ENCODE measurements around the gene C10orf71. TPM values are rescaled to one million over a fixed set of nuclear protein-coding genes. Genes with fewer than 3 reads are reported as not detected.

Gene C10orf71
- total RNA-seq, 1 experiment from 2014 or later, result not detected

- Histone ChIP-seq H3K4me3 (ENCODE audit: low read depth, low read length, poor library complexity, severe bottlenecking) (no peak overlapping the region), H3K27me3 (replicated peaks; ENCODE audit: insufficient read depth, low read depth, low read length, poor library complexity) (peaks cover 4% of the 10 kb centered on the region), H3K36me3 (ENCODE audit: insufficient read depth, low read length, poor library complexity, severe bottlenecking) (no peaks in the 10 kb centered on the region), H3K9me3 (ENCODE audit: low read depth, low read length, poor library complexity, severe bottlenecking) (no peaks in the 10 kb centered on the region), H3K27ac (ENCODE audit: low read depth, low read length, poor library complexity, severe bottlenecking) (no peak overlapping the region), H3K4me1 (ENCODE audit: insufficient read depth, low read length, poor library complexity, severe bottlenecking) (no peaks in the 10 kb centered on the region)
- ChIA-PET POLR2A (ENCODE audit: low non-redundant PET) (no interaction called here), CTCF (no interaction called here)
- peak; percentile 7 for DNase-seq (ENCODE audit: low spot score)
- BruUV-seq (replicated peaks), result no TSS peak
- TF ChIP-seq EZH2 (IDR thresholded peaks at IDR 0.05; ENCODE audit: borderline replicate concordance, low read depth, low read length, poor library complexity, severe bottlenecking) (no peak), CTCF (conservative IDR thresholded peaks at IDR 0.05; ENCODE audit: low read depth, low read length) (peak; percentile 60)
- intact Hi-C loops (cut with micrococcal nuclease; ENCODE audit: unreplicated experiment), result no loop called here
Observed at GRCh38 chr10:49281461-49281860, 17.5 kb upstream of the C10orf71 start.

GRCh38 chr10:49282306-49282705 is 16.7 kb upstream of the C10orf71 start:
- Histone ChIP-seq H3K27me3 (replicated peaks; ENCODE audit: insufficient read depth, low read depth, low read length, poor library complexity) (peaks cover 4% of the 10 kb centered on the region), H3K4me1 (ENCODE audit: insufficient read depth, low read length, poor library complexity, severe bottlenecking) (no peaks in the 10 kb centered on the region), H3K36me3 (ENCODE audit: insufficient read depth, low read length, poor library complexity, severe bottlenecking) (no peaks in the 10 kb centered on the region), H3K4me3 (ENCODE audit: low read depth, low read length, poor library complexity, severe bottlenecking) (no peak overlapping the region), H3K27ac (ENCODE audit: low read depth, low read length, poor library complexity, severe bottlenecking) (no peak overlapping the region), H3K9me3 (ENCODE audit: low read depth, low read length, poor library complexity, severe bottlenecking) (no peaks in the 10 kb centered on the region)
- no peak for TF ChIP-seq CTCF (conservative IDR thresholded peaks at IDR 0.05; ENCODE audit: low read depth, low read length)
- no peak for TF ChIP-seq EZH2 (IDR thresholded peaks at IDR 0.05; ENCODE audit: borderline replicate concordance, low read depth, low read length, poor library complexity, severe bottlenecking)
- DNase-seq (ENCODE audit: low spot score), result no peak
- ChIA-PET CTCF (no interaction called here), POLR2A (ENCODE audit: low non-redundant PET) (no interaction called here)
- intact Hi-C loops (cut with micrococcal nuclease; ENCODE audit: unreplicated experiment), result no loop called here
- BruUV-seq (replicated peaks), result no TSS peak

- TF ChIP-seq CTCF (conservative IDR thresholded peaks at IDR 0.05; ENCODE audit: low read depth, low read length), result no peak
- H3K4me3 ChIP-seq (ENCODE audit: low read depth, low read length, poor library complexity, severe bottlenecking), result no peak overlapping the region
- no peaks in the 10 kb centered on the region for H3K4me1 ChIP-seq (ENCODE audit: insufficient read depth, low read length, poor library complexity, severe bottlenecking)
- POLR2A ChIA-PET (ENCODE audit: low non-redundant PET), result no interaction called here
- H3K36me3 ChIP-seq (ENCODE audit: insufficient read depth, low read length, poor library complexity, severe bottlenecking), result no peaks in the 10 kb centered on the region
- no peaks in the 10 kb centered on the region for H3K9me3 ChIP-seq (ENCODE audit: low read depth, low read length, poor library complexity, severe bottlenecking)
- intact Hi-C loops (cut with micrococcal nuclease; ENCODE audit: unreplicated experiment), result no loop called here
- peaks cover 4% of the 10 kb centered on the region for H3K27me3 ChIP-seq (replicated peaks; ENCODE audit: insufficient read depth, low read depth, low read length, poor library complexity)
- CTCF ChIA-PET, result no interaction called here
- no TSS peak for BruUV-seq (replicated peaks)
- no peak for DNase-seq (ENCODE audit: low spot score)
- H3K27ac ChIP-seq (ENCODE audit: low read depth, low read length, poor library complexity, severe bottlenecking), result no peak overlapping the region
Observed at GRCh38 chr10:49282879-49283341, 16.1 kb upstream of the C10orf71 start.
